OCI-LY1 (cell line): ENCODE results near the gene APH1B.

Source experiments
- EZH2 ChIP-seq: fragments of 200-600 bp; sonication (generic), shearing (Covaris generic); IDR thresholded peaks from 2 replicates; pipeline ENCODE4 v1.8.0; 2017; ENCODE audit warnings: borderline replicate concordance, mixed run types, mild to moderate bottlenecking, antibody characterized with exemption, low read length, moderate library complexity, mixed read lengths
- TF ChIP-seq, protein P1 (sequence below): fragments of 200-600 bp; sonication (generic), shearing (Covaris generic); IDR thresholded peaks from 2 replicates; pipeline ENCODE4 v1.5.1; 2017; ENCODE audit warnings: mild to moderate bottlenecking, antibody characterized with exemption, low read length, moderate library complexity, mixed read lengths

DNA sequence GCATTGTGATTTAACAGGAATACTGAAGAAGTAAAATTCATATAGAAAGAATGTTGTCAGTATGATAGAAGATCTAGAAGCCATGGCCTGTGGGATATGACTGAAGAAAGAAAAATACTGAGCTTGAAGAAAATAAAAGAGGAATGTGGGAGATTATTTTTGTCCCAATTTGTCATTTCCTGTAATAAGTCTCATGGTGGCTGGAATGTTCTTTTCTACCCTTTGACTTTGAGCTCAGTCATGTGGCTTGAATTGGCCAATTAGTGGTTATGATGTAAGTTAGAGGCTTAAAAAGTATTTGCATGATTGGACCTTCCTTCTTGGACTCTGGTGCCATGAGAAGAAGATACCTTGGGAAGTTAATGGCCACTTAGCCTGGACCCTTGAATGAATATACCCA lies 14.1 kb downstream of the APH1B start:
- TF ChIP-seq, protein P1, sequence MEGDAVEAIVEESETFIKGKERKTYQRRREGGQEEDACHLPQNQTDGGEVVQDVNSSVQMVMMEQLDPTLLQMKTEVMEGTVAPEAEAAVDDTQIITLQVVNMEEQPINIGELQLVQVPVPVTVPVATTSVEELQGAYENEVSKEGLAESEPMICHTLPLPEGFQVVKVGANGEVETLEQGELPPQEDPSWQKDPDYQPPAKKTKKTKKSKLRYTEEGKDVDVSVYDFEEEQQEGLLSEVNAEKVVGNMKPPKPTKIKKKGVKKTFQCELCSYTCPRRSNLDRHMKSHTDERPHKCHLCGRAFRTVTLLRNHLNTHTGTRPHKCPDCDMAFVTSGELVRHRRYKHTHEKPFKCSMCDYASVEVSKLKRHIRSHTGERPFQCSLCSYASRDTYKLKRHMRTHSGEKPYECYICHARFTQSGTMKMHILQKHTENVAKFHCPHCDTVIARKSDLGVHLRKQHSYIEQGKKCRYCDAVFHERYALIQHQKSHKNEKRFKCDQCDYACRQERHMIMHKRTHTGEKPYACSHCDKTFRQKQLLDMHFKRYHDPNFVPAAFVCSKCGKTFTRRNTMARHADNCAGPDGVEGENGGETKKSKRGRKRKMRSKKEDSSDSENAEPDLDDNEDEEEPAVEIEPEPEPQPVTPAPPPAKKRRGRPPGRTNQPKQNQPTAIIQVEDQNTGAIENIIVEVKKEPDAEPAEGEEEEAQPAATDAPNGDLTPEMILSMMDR: no peak
- no peak for TF ChIP-seq EZH2
